Fibroblast of skin of back (primary cell): ENCODE measurements around the gene SLC2A1.

Experiments
- DNase-seq: peaks from one replicate; pipeline ENCODE4 v3.0.0-alpha.2; 2013

The SLC2A1 gene

DNA sequence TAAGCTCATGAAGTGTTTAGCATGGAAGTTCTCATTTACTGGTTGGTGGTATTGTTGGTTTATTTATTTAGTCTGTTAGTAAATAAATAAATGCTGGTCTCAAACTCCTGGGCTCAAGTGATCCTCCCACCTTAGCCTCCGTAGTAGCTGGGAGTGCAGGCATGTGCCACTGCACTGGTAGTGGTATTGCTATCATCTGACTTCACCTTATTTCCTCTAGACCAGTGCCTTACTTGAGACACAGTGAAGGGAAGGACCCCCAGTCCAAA, 1.4 kb upstream of the SLC2A1 start:
- DNase-seq, result no peak

DNA sequence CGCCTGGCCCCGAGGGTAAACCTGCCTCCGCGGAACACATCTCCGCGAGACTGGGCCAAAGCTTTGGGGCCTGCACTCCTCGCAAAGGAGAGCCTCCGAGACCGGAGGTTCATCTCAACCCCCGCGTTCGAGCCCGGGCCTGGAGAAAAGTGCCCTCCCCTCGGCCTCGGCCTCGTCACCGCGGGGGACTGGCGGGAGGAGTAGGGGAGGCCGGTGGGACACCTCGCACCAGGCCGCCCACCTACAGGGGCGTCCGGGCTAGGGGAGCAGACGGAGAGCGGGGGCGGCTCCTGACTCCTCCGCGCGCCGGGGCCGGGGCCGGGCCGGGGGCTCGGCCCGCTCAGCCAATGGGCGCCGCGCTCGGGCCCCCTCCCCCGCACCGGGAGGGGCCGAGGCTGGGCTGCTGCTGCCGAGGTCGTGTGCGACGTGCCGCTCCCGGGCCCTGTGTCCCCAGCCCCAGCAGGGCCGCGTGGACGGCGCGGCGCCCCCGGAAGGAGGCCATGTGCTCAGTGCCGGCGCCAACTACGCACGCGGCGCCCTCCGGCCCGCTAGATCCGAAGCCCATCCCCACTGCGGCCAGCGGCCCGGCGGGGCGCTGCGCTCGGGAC, 684 bp downstream of the SLC2A1 start:
- DNase-seq, result peak; percentile 85

DNA sequence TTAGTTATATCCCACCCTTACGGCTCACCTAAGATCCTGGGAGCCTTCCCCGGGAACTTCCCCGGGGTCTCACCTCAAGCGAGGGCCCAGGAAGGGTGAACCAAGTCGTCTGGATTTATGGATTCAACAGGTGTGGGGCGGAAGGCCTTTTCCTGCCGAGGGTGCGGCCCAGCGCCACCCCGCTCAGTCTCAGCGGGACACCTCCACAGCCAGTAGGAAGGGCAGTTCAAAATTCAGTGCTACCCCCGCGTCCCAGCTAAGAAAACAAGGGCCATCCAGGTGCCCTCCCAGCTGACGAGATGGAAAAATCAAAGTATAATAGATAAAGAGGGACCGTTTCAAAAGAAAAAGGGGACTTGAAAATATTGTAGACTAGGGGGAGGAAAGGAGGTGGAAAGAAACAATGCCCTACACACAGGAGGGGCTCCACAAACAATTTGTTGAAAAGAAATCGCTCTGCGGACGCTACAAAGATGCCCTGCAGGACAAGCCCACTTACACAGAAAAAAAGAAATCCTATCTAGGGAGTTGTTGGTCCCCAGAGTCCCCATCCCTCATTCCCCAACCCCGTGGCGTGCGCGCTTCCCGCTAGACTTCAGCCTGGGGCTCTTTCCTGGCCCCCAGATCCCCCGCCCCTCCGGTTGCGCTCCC, 1.3 kb downstream of the SLC2A1 start:
- no peak for DNase-seq

DNA sequence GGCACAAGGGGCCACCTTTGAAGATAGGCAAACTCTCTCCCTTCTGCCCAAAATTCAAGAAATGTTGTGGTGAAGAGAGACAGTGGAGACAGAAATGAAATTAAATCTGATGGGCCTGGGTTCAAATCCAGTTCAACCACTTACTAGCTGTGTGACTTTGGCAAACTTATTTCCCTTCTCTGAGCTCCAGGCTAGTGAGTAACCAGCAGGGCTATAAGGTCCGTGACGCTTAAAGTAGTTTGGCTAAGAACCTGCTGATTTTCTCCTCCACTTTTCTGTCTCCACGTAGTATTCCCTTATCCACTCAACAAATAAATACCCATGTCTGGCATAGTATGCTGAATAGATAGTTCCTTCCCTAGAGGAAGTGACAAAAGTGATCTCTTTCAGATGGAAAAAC, 1.9 kb downstream of the SLC2A1 start:
- DNase-seq, result no peak

DNA sequence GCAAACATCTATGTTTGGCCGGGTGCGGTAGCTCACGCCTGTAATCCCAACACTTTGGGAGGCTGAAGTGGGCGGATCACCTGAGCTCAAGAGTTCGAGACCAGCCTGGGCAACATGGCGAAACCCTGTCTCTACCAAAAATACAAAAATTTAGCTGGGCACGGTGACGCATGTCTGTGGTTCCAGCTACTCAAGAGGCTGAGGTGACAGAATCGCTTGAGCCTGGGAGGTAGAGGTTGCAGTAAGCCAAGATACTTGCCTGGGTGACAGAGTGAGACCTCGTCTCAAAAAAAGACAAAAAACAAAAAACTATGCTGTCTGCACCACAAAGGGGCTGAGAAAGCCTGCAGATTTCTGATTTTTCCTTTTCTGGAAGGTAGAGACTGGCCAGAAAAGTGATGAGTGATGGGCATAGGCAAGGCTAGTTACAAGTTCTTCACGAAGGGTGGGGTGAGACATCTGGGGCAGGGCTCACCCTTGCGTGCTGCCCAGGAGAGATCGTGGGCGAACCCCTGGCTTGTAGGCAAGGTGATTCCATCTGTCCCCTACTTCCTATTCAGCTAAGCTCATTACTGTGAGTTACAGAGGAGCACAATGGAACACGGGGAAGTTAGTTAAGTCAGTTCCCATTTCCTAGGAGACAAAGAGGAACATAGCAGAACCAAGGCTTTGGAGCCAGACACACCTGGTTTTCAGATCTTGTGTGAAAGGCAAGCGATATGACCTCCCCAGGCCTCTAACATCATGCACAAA, 3.2 kb downstream of the SLC2A1 start:
- DNase-seq, result no peak

DNA sequence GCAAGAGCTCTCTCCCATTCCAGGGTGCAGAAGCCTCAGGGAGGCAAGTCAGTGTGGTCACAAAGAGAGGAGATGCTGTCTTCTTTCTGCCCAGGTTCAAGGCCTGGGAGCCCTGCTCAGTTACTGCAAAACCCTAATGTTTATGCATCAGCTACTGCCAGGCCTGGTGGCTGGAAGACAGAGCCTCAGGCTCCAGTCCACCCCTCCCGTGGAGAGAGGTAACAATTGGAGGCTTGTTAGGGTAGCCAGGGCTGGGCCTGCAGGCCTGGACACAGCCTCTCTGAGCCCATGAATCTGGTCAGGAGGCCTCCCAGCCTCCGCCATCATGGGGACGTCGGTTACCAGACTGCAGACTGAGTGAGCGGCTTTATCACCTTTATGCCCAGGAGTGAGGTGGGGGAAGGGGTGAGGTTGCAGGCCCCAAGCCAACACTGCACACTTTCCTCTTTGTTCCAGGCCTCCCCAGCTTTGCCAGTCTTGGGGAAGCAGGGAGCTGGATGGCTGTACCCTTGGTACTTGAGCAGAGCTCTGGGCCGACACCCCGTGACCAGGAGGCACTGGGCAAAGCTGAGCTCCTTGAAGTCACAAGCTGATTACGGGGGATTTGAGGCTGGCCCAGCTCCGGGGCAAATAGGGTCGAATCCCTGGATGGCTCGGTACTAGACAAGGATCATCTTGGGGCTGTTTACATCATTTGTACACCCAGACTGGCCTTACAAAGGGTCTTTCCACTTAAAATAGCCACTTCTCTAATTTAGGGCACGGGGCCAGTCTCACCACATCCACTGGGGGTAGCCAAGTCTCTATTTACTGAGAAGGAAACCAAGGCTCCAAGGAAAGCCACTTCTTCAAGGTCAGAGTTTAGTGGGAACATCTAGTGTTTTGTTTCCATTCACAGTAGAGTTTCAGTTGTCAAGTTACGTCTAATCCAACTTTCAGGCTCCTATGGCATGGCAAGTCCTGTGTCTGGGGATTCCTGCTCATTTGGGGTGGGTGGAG, 5.2 kb downstream of the SLC2A1 start:
- DNase-seq, result no peak

DNA sequence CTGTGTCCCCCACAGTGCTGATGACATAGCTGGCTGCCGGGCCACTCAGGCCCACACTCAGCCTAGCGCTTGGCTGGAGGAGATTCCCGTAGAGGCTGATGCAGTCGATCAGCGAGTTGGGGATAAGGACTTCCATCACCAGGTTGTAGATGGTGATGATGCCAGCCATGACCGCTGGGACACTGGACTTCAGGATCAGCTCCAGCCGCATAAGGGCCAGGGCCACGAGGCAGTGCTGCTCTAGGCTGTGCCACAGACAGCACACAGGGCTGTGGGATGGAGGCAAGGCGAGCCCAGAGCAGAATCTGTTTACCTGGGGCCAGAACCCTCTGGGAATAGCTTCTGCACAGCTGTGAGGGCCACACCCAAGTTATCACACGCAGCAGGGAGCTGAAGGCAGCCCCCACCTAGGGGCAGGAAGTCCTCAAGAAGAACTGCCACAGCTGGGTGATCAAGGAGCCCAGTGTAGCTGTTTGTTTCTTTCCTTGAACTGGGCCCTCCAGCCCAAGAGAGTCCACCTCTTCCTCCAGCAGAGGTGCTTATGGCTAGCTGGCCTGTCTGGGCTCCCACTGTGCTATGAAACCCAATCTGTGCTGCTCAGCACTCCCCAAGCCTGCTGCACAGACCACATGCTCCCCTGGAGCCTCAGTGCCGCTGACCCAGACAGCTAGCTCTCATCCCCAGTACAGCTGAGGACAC, 6.2 kb downstream of the SLC2A1 start:
- no peak for DNase-seq

DNA sequence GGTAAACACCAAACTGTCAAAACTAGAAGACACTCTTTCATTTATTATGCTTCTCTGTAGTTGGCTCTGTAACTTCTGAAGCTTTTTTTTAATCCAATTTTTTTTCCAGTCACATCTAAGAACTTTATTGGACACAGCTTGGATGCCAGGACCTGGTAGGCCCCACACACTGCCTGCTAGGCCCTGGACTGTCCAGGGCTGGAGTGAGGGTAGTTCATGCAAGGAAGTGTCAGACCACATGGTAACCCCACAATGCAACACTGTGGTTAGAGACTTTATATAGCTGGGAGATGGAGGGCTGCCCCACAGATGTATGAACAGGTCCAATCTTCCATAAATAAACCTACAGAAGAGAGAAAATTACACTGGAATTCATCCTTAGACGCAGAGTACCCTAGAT, 7.1 kb downstream of the SLC2A1 start:
- DNase-seq, result no peak

DNA sequence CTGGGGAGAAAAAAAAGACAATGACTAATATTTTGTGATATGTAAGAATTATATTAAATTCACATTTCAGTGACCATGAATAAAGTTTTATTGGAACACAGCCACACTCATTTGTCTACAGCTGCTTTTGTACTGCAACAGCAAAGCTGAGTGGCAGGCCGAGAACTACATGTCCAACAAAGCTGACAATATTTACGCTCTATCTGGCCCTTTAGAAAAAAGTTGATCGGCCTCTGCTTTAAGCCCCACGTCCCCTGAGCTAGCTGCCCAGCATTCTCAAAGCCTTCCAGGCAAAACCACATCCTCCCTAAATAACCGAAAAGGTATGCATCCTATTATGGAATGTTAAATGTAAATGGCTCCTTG, 8.6 kb downstream of the SLC2A1 start:
- peak; percentile 88 for DNase-seq

DNA sequence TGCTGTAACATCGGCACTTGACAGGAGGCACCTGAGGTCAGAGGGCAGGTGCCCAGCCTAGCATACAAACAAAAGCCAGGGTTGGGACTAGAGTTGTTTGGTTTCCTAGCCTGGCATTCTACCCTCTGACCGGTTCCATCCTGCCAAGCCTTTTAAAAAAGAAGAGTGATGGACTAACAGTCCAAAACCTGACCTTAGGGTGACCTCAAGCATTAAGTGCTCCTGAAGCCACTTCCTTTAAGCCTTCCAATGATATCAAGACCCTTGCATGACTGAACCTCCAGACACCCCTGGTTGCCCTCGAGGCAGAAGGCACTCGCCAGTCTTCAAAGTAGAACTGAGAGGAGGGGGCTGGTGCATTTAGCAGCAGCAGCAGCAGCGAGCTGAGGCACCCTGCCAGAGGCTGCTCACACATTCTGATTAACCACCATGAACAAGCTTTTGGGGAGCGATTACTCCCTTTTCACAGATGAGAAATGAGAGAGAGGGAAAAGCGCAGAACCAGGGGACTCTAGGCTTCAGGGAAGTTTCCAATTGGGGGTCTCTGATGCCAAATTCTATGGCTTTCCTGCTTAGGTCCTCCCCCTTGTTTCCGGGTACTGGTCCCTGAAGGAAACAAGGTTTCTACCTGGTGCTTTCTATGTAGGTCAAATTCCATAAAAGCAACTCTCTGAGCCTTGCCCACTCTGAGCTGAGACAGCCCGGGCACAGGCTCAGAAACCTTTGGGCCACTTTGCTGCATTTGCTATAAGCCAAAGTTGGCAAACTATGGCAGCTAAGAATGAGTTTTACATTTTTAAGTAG, 9.2 kb downstream of the SLC2A1 start:
- no peak for DNase-seq

DNA sequence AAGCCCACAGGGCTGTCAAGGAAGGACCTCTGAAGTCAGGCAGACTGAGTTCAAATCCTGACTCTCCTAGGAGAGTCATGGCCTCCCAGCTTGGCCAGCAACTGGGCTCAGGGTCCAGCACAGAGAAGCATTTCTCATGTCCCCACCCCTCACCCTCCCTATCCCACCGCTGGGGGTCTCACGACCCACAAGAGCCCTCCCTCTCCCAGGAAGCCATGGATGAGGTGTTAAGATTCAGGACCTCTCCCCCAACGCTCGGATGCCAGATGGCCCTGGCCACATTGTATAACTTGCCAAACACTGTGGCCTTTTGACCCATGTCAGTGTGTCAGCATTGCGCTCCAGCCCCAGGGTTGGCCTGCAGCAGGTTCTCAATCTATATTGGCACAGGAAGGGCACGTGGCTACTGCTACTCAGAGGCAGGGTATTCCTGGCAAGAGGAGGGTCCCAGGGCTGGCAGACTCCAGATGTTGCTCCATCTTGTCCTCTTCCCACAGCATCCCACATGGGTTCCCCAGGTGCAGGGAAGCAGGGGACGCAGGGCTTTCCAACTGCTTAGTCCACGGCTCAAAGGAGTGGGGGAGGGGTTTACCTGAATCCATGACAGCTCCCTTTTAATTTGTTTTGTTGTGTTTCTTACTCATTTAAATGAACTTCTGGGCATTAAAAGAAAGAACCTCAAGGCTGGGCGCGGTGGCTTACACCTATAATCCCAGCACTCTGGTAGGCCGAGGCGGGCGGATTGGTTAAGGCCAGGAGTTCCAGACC, 10.5 kb downstream of the SLC2A1 start:
- DNase-seq, result no peak

DNA sequence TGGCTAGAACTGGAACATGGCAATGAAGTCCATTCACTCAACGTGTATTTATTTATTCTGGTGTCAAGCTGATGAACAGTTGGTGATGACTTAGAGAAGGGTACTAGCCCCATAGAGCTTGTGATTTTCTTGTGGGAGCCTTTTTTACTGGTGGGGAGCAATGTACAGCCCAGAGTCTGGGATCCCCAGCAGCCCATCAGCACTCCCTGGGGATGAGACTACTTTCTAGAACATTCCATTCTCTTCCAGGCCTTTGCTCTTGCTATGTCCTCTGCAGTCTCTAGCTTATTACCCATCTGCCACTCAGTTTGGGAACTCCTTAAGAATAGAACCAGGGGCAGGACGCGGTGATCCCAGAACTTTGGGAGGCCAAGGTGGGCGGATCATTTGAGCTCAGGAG, 11.6 kb downstream of the SLC2A1 start:
- DNase-seq, result no peak

DNA sequence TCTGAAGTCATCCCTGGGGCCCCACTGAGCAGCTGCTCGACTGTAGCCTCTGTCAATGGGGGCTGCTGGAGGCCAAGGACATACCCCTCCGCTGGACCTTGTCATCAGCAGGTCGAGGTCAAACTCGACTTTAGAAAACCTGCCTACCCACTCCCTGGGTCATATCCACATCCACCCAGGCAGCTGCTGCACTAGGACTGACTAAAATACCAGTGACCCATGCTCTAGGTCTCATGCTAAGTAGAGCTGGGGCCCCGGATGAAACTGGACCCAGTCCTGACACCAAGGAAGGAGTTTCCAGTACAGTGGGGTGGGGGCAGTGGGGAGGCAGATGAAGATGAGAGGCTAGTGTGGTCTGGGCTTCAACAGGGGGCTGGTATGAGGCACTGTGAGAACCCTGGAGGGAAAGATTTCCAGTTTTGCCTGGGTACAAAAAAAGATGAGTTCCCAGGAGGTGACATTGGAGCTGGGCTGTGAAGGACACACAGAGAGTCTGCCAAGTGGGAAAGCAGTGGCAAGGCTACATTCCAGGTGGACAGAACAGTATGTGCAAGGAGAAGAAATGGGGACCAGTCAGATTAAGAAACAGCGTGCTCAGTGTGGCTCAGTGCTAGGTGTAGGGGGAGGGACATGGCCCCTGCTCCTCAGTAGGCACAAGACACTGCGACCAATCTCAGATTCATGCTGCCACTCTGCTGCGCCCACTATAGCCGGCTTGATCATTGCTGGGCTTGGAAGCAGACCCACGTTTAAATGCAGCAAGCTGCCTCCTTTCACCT, 12.4 kb downstream of the SLC2A1 start:
- DNase-seq, result no peak

DNA sequence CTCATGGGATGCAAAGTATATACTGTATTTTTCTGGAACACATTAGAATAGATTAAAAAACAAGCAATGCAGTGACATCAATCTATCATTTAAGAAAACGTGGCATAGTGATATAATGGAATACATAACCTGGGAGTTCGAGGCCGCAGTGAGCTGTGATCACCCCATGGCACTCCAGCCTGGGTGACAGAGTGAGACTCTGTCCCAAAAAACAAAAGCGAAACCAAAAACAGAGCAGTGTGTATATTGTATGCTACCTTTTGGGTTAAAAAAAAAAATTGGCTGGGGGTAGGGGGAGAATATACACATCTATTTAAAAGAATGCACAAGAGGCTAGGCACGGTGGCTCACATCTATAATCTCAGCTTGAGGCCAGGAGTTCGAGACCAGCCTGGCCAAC, 13.5 kb downstream of the SLC2A1 start:
- DNase-seq, result no peak

DNA sequence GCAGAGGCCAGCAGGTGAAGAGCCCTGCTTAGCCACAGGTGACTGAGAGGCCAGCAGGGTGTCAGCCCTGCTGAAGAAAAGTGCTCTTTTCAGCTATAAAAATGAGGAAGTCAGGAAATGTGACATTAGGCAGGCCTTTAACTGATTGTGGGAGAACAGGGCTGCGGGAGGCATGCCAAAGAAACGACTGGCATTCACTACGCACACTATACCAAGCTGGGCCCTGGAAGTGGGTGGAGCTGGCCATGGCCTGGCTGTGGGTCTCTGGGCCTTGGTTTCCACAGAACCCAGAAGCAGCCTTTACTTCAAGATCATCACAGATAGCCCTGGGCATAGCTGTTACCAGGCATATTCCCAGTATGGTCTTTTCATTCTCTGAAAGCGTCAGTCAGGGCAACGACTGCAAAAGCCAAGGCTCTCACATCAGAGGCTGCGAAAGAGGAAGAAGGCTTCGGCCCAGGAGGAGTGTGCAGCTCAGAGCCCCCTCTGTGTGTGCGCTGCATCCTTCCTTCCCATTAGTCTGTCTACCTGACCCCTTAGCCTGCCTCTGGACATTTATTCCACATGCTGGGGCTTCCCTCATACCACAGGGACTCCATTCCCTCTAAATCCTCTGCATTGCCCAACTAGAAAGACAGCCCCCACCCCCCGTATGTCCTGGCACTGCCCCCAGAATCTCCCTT, 14.3 kb downstream of the SLC2A1 start:
- no peak for DNase-seq

DNA sequence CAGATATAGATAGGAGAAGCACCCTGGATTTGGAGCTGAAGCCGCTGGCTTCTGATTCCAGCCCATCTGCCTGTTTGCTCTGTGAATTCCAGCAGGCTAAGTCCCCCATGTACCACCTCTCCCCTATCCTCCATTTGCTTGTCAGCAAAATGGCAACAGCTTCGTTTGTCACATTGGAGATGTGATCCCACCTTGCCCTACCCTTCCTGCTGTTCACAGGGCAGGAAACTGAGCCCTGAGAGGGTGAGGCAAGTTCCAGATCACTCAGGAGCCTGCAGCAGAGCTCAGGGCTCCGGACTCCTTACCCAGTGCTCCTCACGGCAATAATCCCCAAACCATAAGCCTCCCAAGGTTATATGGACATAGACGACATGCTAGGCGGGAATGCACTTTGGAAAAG, 14.9 kb downstream of the SLC2A1 start:
- no peak for DNase-seq

DNA sequence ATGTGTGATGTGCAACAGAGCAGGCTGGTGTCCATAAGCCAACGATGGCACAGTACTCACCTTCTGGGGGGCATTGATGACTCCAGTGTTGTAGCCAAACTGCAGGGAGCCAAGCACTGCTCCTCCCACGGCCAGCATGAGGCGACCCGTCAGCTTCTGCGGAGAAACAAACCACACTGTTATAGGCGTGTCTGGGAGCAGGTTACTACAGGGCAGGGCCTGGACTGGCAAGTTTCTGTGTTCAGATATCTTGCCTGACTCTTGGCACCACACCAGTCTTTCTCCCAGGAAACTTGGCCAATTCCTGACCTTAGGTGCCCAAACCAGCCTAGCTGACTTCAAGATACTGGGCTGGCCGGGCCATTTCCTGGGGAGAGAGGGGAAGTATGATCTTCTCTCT, 15.5 kb downstream of the SLC2A1 start:
- no peak for DNase-seq

DNA sequence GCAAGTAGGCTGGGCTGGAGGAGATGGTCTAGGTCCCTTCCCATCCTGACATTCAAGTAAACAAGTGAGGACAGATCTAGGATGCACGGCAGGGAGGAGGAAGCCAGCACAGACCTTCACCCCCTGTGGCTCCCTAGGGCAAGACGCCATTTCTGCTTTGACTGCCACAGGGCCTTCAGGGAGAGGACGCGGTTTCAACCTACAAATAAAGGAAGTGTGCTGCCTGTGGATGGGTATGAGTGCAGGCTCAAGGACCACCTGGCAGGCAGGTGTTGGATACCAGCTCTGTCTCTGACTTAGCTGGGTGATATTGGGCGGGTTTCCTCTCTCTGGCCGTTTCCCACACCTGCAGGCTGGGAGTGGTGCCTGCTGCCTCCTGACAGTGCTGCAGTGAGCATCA, 16.2 kb downstream of the SLC2A1 start:
- no peak for DNase-seq

DNA sequence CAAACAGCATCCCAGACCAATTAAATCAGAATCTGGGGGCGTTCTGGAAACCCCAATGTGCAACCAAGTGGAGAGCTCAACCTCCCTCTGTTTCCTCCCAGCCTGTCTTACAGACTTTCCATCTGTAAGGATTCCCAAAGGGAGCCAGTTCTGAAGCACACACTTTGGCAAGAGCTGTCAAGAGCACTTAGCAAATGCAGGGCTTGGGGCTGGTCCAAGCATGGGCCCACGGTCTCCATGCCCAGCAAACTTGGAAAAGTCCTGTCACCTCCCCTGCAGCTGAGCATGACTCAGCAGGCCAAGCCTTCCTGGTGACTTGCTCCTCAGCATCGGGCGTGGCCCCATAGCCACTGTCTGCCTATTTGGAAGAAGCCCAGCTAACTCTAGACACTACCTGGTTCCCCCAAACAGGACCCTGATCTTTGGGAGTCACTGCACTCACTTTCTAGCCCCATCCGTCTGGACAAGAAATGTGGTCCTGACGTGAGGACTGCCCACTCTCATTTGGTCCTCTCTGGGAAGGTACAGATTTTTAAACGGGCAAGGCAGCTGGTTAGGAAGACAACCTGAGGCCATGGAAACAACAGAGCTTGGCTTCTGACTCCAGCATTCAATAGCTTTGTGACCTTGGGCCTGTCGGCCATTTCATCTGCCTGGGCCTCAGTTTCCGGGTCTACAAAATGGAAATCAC, 16.9 kb downstream of the SLC2A1 start:
- DNase-seq, result peak; percentile 97
